ENCODE results near the gene CFAP54. TPM values are rescaled to one million over a fixed set of nuclear protein-coding genes. Genes with fewer than 3 reads are reported as not detected.

CFAP54 gene
- total RNA-seq, 1 donor from 2014 or later = 0.15 TPM

DNA sequence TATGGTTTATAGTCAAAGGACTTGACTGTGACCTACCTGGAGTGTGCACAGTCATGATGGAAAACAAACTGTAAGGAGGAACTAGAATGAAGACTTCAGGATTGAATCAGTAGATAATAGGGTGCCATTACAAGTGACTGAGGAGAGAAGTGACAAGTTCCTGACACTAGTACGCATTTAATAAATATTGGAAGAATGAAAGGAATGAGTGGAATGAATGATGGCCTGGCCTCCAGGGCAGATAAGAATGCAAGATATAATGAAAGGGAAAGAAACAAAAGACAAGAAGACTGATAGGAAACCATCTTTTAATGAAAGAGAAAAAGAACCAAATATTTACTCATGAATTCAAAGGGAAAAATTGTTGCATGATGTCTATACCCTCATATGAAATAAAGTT is 372.9 kb downstream of the CFAP54 start:
- Mint-ChIP-seq H3K27ac (ENCODE audit: unreplicated experiment) (no peak overlapping the region), H3K27me3 (ENCODE audit: unreplicated experiment) (peaks cover 2% of the 10 kb centered on the region)
- no peak for DNase-seq

DNA sequence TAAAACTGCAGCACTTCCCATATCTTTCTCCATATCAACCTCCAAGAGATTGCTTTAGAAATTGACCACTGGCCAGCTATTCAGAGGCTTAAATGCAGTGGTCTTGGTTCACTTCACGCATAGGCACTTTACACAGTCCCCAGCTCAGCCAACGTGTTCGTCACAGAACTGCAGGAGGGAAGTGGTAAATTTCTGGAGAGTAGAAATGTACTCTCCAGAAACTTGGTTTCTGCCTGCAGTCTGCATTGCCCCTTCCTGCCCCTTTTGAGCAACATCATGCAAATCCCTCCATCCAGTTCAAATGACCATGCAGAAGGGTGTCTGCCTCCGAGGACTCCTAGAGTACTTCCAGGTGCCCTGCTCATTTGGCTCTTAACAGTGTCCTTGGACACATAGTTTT is 375.0 kb downstream of the CFAP54 start:
- H3K36me3 Mint-ChIP-seq (ENCODE audit: unreplicated experiment) = no peaks in the 10 kb centered on the region
- H3K27me3 Mint-ChIP-seq (ENCODE audit: unreplicated experiment) = peaks cover 2% of the 10 kb centered on the region
- no peaks in the 10 kb centered on the region for H3K4me1 Mint-ChIP-seq (ENCODE audit: low read depth, unreplicated experiment)
- no peak overlapping the region for H3K4me3 Mint-ChIP-seq (ENCODE audit: unreplicated experiment)
- TF ChIP-seq, protein P1, sequence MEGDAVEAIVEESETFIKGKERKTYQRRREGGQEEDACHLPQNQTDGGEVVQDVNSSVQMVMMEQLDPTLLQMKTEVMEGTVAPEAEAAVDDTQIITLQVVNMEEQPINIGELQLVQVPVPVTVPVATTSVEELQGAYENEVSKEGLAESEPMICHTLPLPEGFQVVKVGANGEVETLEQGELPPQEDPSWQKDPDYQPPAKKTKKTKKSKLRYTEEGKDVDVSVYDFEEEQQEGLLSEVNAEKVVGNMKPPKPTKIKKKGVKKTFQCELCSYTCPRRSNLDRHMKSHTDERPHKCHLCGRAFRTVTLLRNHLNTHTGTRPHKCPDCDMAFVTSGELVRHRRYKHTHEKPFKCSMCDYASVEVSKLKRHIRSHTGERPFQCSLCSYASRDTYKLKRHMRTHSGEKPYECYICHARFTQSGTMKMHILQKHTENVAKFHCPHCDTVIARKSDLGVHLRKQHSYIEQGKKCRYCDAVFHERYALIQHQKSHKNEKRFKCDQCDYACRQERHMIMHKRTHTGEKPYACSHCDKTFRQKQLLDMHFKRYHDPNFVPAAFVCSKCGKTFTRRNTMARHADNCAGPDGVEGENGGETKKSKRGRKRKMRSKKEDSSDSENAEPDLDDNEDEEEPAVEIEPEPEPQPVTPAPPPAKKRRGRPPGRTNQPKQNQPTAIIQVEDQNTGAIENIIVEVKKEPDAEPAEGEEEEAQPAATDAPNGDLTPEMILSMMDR (IDR thresholded peaks at IDR 0.05; ENCODE audit: partially characterized antibody, unreplicated experiment) = no peak
- no peak overlapping the region for H3K27ac Mint-ChIP-seq (ENCODE audit: unreplicated experiment)
- H3K9me3 Mint-ChIP-seq (ENCODE audit: unreplicated experiment) = no peaks in the 10 kb centered on the region
- DNase-seq = no peak

More for the DNA sequence above, 372.9 kb downstream of the CFAP54 start:
- peaks cover 2% of the 10 kb centered on the region for H3K9me3 Mint-ChIP-seq (ENCODE audit: unreplicated experiment)
- H3K4me3 Mint-ChIP-seq (ENCODE audit: unreplicated experiment) = no peak overlapping the region
- peaks cover 5% of the 10 kb centered on the region for H3K36me3 Mint-ChIP-seq (ENCODE audit: unreplicated experiment)
- TF ChIP-seq, protein P1 (IDR thresholded peaks at IDR 0.05; ENCODE audit: partially characterized antibody, unreplicated experiment) = no peak
- no peaks in the 10 kb centered on the region for H3K4me1 Mint-ChIP-seq (ENCODE audit: low read depth, unreplicated experiment)

DNA sequence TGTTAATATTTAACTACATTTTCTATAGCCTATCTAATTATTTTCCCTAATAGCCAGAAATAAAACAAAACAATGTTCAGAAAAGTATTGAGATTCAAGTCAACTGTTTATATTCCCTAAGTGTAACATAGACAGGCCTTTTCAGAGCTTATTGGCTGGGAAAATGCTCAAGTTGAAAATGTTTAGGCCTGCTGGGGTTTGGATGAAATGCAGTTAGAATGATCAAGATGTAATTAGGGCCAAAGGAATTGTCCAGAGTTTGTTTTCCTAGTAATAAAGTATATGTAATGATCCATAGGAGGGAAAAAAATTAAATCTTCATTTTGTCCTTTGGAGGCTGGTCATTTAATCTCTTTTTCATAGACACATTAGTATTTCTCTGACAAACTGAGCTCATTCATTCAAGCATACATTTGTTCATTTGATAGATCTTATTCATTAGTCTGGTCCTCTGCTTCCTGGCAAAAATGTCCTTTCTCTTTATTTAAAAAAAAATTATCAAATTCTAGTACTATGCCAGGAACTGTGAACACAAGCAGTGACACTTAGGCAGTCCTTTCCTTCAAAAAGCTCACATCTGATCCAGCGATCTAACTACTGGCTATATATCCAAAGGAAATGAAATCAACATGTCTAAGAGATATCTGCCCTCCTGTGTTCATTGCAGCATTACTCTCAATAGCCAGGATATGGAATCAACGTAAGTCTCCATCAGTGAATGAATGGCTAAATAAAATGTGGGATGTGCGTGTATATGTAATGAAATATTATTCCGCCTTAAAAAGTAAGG is 377.6 kb downstream of the CFAP54 start:
- no peaks in the 10 kb centered on the region for H3K4me1 Mint-ChIP-seq (ENCODE audit: low read depth, unreplicated experiment)
- no peaks in the 10 kb centered on the region for H3K27me3 Mint-ChIP-seq (ENCODE audit: unreplicated experiment)
- H3K36me3 Mint-ChIP-seq (ENCODE audit: unreplicated experiment) = no peaks in the 10 kb centered on the region
- TF ChIP-seq, protein P1 (IDR thresholded peaks at IDR 0.05; ENCODE audit: partially characterized antibody, unreplicated experiment) = no peak
- no peak overlapping the region for H3K4me3 Mint-ChIP-seq (ENCODE audit: unreplicated experiment)
- no peak overlapping the region for H3K27ac Mint-ChIP-seq (ENCODE audit: unreplicated experiment)
- H3K9me3 Mint-ChIP-seq (ENCODE audit: unreplicated experiment) = peaks cover 2% of the 10 kb centered on the region
- DNase-seq = no peak

DNA sequence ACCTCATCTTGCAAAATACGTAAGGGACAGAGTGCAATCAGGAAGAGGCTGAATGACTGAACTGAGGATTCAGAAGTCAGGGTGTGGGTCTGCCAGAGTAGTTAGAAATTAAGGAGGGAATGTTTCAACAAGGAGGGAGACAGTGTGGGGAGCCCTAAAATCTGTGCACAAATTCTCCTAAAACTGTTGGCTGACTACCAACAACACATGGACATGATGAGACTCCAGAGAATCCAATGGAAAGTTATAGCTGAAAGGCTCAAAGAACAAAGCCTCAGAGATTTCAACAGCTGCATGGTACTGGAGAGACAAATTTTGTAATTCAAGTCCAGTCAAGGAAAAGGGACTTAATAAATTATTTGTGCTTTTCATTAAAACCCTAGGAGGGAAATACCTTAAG is 381.6 kb downstream of the CFAP54 start:
- no peak overlapping the region for H3K27ac Mint-ChIP-seq (ENCODE audit: unreplicated experiment)

DNA sequence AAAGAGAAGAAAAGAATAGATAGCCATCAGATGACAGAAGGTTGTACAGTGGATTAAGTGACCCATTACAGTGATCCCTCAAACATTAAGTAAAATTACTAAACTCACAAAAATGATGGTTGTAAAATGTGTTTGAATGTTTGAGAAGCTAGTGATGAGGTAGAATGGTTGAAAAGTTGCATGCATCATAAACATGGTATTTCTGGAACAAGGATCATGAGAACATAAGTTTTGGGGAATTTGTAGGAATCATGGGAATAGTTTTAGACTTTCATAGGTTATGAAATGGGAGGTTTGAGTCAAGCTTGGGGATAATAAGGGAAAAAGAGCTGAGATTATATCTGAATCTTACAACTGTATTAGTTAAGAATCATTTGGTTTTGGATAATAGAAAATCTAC is 383.6 kb downstream of the CFAP54 start:
- no peak for DNase-seq
- Mint-ChIP-seq H3K27me3 (ENCODE audit: unreplicated experiment) (no peaks in the 10 kb centered on the region), H3K27ac (ENCODE audit: unreplicated experiment) (no peak overlapping the region), H3K4me3 (ENCODE audit: unreplicated experiment) (no peak overlapping the region), H3K9me3 (ENCODE audit: unreplicated experiment) (peaks cover 2% of the 10 kb centered on the region), H3K4me1 (ENCODE audit: low read depth, unreplicated experiment) (no peaks in the 10 kb centered on the region), H3K36me3 (ENCODE audit: unreplicated experiment) (no peaks in the 10 kb centered on the region)
- TF ChIP-seq, protein P1 (IDR thresholded peaks at IDR 0.05; ENCODE audit: partially characterized antibody, unreplicated experiment) = no peak

More for the DNA sequence above, 381.6 kb downstream of the CFAP54 start:
- Mint-ChIP-seq H3K9me3 (ENCODE audit: unreplicated experiment) (peaks cover 2% of the 10 kb centered on the region), H3K36me3 (ENCODE audit: unreplicated experiment) (no peaks in the 10 kb centered on the region), H3K4me1 (ENCODE audit: low read depth, unreplicated experiment) (no peaks in the 10 kb centered on the region), H3K4me3 (ENCODE audit: unreplicated experiment) (no peak overlapping the region), H3K27me3 (ENCODE audit: unreplicated experiment) (no peaks in the 10 kb centered on the region)
- no peak for DNase-seq
- TF ChIP-seq, protein P1 (IDR thresholded peaks at IDR 0.05; ENCODE audit: partially characterized antibody, unreplicated experiment) = no peak

All from glutamatergic neuron (in vitro differentiated cells).